OCI-LY7 (cell line): Measurements from ENCODE around the gene PDE9A.

Source experiments
- CTCF ChIP-seq: fragments of 200-600 bp; sonication (generic); conservative IDR thresholded peaks from 2 replicates; pipeline ENCODE4 v1.5.1; 2014; ENCODE audit warnings: mild to moderate bottlenecking, antibody characterized with exemption, low read length, moderate library complexity, mixed read lengths
- EZH2phosphoT487 ChIP-seq: fragments of 200-600 bp; sonication (generic); IDR thresholded peaks from 2 replicates; pipeline ENCODE4 v1.6.1; 2018; ENCODE audit warnings: low read depth, borderline replicate concordance, mild to moderate bottlenecking, mixed run types, antibody characterized with exemption, low read length, moderate library complexity, mixed read lengths

GRCh38 chr21:42721341-42721824 lies 68.0 kb downstream of the PDE9A start:
- no peak for TF ChIP-seq CTCF
- no peak for TF ChIP-seq EZH2phosphoT487
